Measurements from ENCODE around the gene MARCHF4. TPM values are rescaled to one million over a fixed set of nuclear protein-coding genes. Genes with fewer than 3 reads are reported as not detected.

Gene MARCHF4
- total and polyA plus RNA-seq, 2 of the 4 experiments (the other 2 are of a cell fraction), result 2.3 to 12.0 TPM

GRCh38 chr2:216410550-216410949, 38.3 kb upstream of the MARCHF4 start (continued):
- TF ChIP-seq USF2 (IDR thresholded peaks at IDR 0.05; ENCODE audit: low read depth, low read length), result no peak
- TF ChIP-seq RAD21 (IDR thresholded peaks at IDR 0.05; ENCODE audit: low read length), result no peak

- Histone ChIP-seq H2BK120ac (ENCODE audit: low read depth, low read length) (no peak overlapping the region), H2BK5ac (ENCODE audit: low read depth, low read length, poor library complexity, severe bottlenecking) (no peak overlapping the region), H3K27me3 (ENCODE audit: control insufficient read depth, insufficient read depth, low read length) (no peaks in the 10 kb centered on the region; the same call in 1 of the 2 replicates), H3K18ac (ENCODE audit: low read depth, low read length) (no peak overlapping the region), H3K79me1 (ENCODE audit: low read depth in 1 of 2, low read length in 2 of 2) (peaks cover 8 to 9% of the 10 kb centered on the region in 2 experiments), H3K4me3 (ENCODE audit: insufficient read depth, low read depth, low read length) (no peak overlapping the region), H3K9me1 (ENCODE audit: insufficient read depth, low read length) (no peaks in the 10 kb centered on the region), H2AFZ (replicated peaks; ENCODE audit: low read length, poor library complexity) (no peak overlapping the region), H2BK15ac (ENCODE audit: low read depth, low read length) (no peak overlapping the region), H2AK5ac (ENCODE audit: low read depth, low read length) (0 out of 2 replicates have a peak overlapping the region, but pooled peaks have one; percentile 4), H3K56ac (ENCODE audit: extremely low read depth, insufficient read depth, low read length) (no peak overlapping the region), H2AK9ac (replicated peaks; ENCODE audit: low read depth, low read length, poor library complexity) (no peak overlapping the region), H4K5ac (ENCODE audit: low read depth, low read length) (no peak overlapping the region), H3K36me3 (ENCODE audit: control insufficient read depth, insufficient read depth, low read length) (no peaks in the 10 kb centered on the region), H4K8ac (ENCODE audit: low read depth in 2 of 2, low read length in 2 of 2) (no peak overlapping the region), H3K9ac (ENCODE audit: low read depth, low read length) (no peak overlapping the region), H3K4me2 (ENCODE audit: low read depth, low read length) (no peak overlapping the region), H3K4me1 (ENCODE audit: control insufficient read depth, insufficient read depth, low read length) (peaks cover 2% of the 10 kb centered on the region; the same call in 1 of the 2 replicates), H2BK20ac (ENCODE audit: low read depth, low read length) (no peak overlapping the region), H3K23ac (ENCODE audit: low read depth, low read length) (no peak overlapping the region), H3K27ac (ENCODE audit: insufficient read depth, low read length) (no peak overlapping the region), H4K91ac (ENCODE audit: insufficient read depth, low read depth, low read length) (no peak overlapping the region), H3K4ac (ENCODE audit: low read depth, low read length) (no peak overlapping the region), H4K20me1 (ENCODE audit: insufficient read depth, low read length) (no peaks in the 10 kb centered on the region), H3K14ac (replicated peaks; ENCODE audit: low read depth, low read length) (no peak overlapping the region), H3K9me3 (ENCODE audit: control insufficient read depth, insufficient read depth, low read length) (no peaks in the 10 kb centered on the region)
- ChIA-PET CTCF (no interaction called here), POLR2A (ENCODE audit: unreplicated experiment) (no interaction called here)
- DNase-seq (no peak), ATAC-seq (ENCODE audit: low read depth) (no peak)
- dilution Hi-C loops (cut with HindIII; ENCODE audit: low sequenced_read_pairs, unreplicated experiment), result no loop called here
- TF ChIP-seq RFX5 (IDR thresholded peaks at IDR 0.05; ENCODE audit: low read depth, low read length) (no peak), USF2 (IDR thresholded peaks at IDR 0.05; ENCODE audit: low read depth, low read length) (no peak), RCOR1 (IDR thresholded peaks at IDR 0.05; ENCODE audit: insufficient replicate concordance, low read length) (no peak)
- no CpG with 5 or more reads among the region's 11 CpGs for WGBS, 2 experiments (ENCODE audit: extremely low coverage in 2 of 2, insufficient read length in 1 of 2)
- intact Hi-C loops (cut with micrococcal nuclease), result no loop called here
- no TSS peak for BruUV-seq (replicated peaks)
- in situ Hi-C loops (cut with MboI; ENCODE audit: low sequenced_read_pairs), result loop anchor here (25.0 kb wide), 1 partner anchor 196 kb away; no protein-coding TSS in a partner anchor
Measured at GRCh38 chr2:216408426-216409290, 36.4 kb upstream of the MARCHF4 start.

All from IMR-90 (cell line).